Hepatocyte (in vitro differentiated cells): ENCODE data around the gene SIDT2. TPM values are rescaled to one million over a fixed set of nuclear protein-coding genes. Genes with fewer than 3 reads are reported as not detected.
"Not testable (repeated sequence)": the region's sequence is repeated elsewhere in the genome, so short reads cannot be mapped to it uniquely, and the experiment has no call there.

Experiments
- DNase-seq: peaks from one replicate; pipeline ENCODE4 v3.0.0-alpha.2; 2016; ENCODE audit warnings: low spot score
- H2AFZ ChIP-seq: fragments of 200-600 bp; sonication (generic); 2 replicates; pipeline ENCODE4 v1.6.0; 2016; ENCODE audit warnings: antibody characterized with exemption, mild to moderate bottlenecking
- H3K27ac ChIP-seq: fragments of 200-600 bp; sonication (generic); 2 replicates; pipeline ENCODE4 v1.5.1; 2016; ENCODE audit warnings: mild to moderate bottlenecking
- H3K27me3 ChIP-seq: fragments of 200-600 bp; sonication (generic); 2 replicates; pipeline ENCODE4 v1.6.1; 2016
- H3K36me3 ChIP-seq: fragments of 200-600 bp; sonication (generic); replicated peaks from 2 replicates; pipeline ENCODE4 v1.5.1; 2016; ENCODE audit warnings: low read depth; ENCODE audit not compliant: insufficient read depth
- H3K4me1 ChIP-seq: fragments of 200-600 bp; sonication (generic); 2 replicates; pipeline ENCODE4 v1.5.1; 2016; ENCODE audit warnings: mild to moderate bottlenecking, moderate library complexity; ENCODE audit not compliant: insufficient read depth
- H3K4me2 ChIP-seq: fragments of 200-600 bp; sonication (generic); 2 replicates; pipeline ENCODE4 v1.6.0; 2016
- H3K4me3 ChIP-seq: fragments of 200-600 bp; sonication (generic); 2 replicates; pipeline ENCODE4 v1.5.1; 2016; ENCODE audit warnings: mild to moderate bottlenecking
- H3K79me2 ChIP-seq: fragments of 200-600 bp; sonication (generic); 2 replicates; pipeline ENCODE4 v1.6.0; 2017; ENCODE audit warnings: mild to moderate bottlenecking
- H3K9me2 ChIP-seq: fragments of 200-600 bp; sonication (generic); replicated peaks from 2 replicates; pipeline ENCODE4 v1.6.0; 2017; ENCODE audit warnings: mild to moderate bottlenecking; ENCODE audit not compliant: insufficient read depth
- H3K9me3 ChIP-seq: fragments of 200-600 bp; sonication (generic); 2 replicates; pipeline ENCODE4 v1.5.1; 2016; ENCODE audit warnings: low read depth, mild to moderate bottlenecking
- H4K20me1 ChIP-seq: fragments of 200-600 bp; sonication (generic); 2 replicates; pipeline ENCODE4 v1.6.0; 2016; ENCODE audit warnings: mild to moderate bottlenecking; ENCODE audit not compliant: insufficient read depth, poor library complexity, severe bottlenecking
- EZH2 ChIP-seq: fragments of 200-600 bp; sonication (generic); IDR thresholded peaks from 2 replicates; pipeline ENCODE4 v1.6.1; 2016; ENCODE audit warnings: antibody characterized with exemption, mild to moderate bottlenecking, borderline replicate concordance
- EZH2phosphoT487 ChIP-seq: fragments of 200-600 bp; sonication (generic); IDR thresholded peaks from one replicate; pipeline ENCODE4 v1.6.1; 2018; ENCODE audit warnings: antibody characterized with exemption, mild to moderate bottlenecking, low read depth, moderate library complexity; ENCODE audit not compliant: unreplicated experiment, severe bottlenecking
- WGBS: methylation state at CpG from one replicate; pipeline ENCODE4 v1.1.6; 2016; ENCODE audit warnings: low lambda C conversion rate; ENCODE audit errors: missing lambda C conversion rate; 5-methylcytosine and 5-hydroxymethylcytosine counted together
- polyA plus RNA-seq: library from polyadenylated mRNA; unstranded; fragments of >200 nt; fragmentation: Nextera tagmentation; extraction: Ambion mirVana; gene quantifications from 2 replicates; pipeline ENCODE4 v1.2.1, GENCODE V29; 2016
- total RNA-seq: library from RNA; depleted of rRNA; stranded (reverse); fragments of >200 nt; gene quantifications from 2 replicates; pipeline ENCODE4 v1.2.3, GENCODE V29; 2014
- TF ChIP-seq, protein P1 (sequence below): fragments of 200-600 bp; sonication (generic); IDR thresholded peaks from 2 replicates; pipeline ENCODE4 v1.5.1; 2016; ENCODE audit warnings: antibody characterized with exemption, mild to moderate bottlenecking; ENCODE audit not compliant: poor library complexity

Gene SIDT2
- total RNA-seq (27.1 and 32.0 TPM in 2 replicates), polyA plus RNA-seq (16.7 and 19.9 TPM in 2 replicates)

DNA sequence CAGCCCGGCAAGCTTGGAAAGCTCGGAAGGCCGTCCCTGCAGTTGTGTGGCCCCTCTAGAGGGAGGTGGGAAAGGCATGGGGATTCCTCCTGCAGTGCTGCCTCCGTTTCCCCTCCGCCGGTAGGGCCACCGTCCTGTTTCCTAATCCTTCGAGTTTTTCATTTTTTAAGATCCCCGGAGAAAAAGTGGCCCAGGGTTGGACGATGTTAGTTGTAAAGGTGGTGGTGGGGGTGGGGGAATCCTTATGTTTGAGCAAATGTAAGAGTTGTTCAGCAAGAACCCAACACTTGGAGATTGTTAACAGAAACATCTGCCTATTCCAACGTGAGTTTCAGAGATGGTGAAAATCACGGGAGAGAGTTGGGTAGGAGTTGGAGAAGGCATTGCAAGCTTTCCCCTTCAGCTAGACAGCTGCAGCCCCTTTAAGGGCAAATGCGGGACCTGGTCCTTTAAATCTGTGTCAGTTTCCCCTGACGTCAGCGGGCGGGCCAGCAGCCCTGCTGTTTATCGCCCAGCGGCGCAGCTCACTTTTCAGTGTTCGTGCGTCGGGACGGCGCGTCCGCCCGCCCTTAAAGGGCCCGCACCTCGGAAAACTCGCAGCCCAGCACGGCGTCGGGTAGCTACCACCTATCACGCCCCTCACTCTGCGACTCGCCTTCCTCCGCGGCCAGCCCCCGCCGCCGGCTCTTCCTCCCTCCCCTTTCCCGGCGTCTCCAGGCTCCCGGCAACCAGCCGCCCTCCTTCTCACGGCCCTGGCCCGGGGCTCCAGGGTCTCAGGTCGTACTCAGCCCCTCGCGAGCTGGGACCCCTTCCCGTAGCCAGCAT lies at the start of gene SIDT2:
Gene SIDT2 (plus strand): TSS at position 534 of the 825 bp plus-strand sequence. CDS start 521 bp downstream, outside the sequence.
- 2% methylated on average over 32 of the region's 51 CpGs for WGBS

DNA sequence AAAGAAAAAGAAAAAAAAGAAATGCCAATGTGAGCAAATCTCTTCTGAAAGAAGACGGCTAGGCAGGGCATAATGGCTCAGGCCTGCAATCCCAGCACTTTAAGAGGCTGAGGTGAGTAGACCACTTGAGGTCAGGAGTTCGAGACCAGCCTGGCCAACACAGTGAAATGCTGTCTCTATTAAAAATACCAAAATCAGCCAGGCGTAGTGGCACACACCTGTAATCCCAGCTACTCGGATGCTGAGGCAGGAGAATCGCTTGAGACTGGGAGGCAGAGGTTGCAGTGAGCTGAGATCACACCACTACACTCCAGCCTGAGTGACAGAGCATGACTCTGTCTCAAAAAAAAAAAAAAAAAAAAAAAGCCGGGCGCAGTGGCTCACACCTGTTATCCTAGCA lies 48.1 kb upstream of the SIDT2 start:
- H3K27me3 ChIP-seq, DNase-seq, H3K4me3 ChIP-seq, H3K9me2 ChIP-seq, H3K79me2 ChIP-seq, H3K27ac ChIP-seq, H4K20me1 ChIP-seq, H2AFZ ChIP-seq, H3K4me2 ChIP-seq, H3K9me3 ChIP-seq, H3K4me1 ChIP-seq, H3K36me3 ChIP-seq: not testable (repeated sequence)
- 95% methylated on average over 7 of the region's 7 CpGs for WGBS

More for the DNA sequence above, at the start of gene SIDT2:
- Histone ChIP-seq H3K36me3 (no peaks in the 10 kb centered on the region), H2AFZ (peak within 1 kb of the TSS; percentile 61), H3K4me2 (peak within 1 kb of the TSS; percentile 82), H3K27ac (peak within 1 kb of the TSS; percentile 95), H3K9me3 (no peaks in the 10 kb centered on the region), H3K4me1 (peaks cover 14% of the 10 kb centered on the region), H3K79me2 (peaks cover 7% of the 10 kb centered on the region), H3K4me3 (peak within 1 kb of the TSS; percentile 46), H3K27me3 (no peaks in the 10 kb centered on the region), H4K20me1 (no peaks in the 10 kb centered on the region), H3K9me2 (no peaks in the 10 kb centered on the region)
- peak; percentile 97 for DNase-seq
- TF ChIP-seq, protein P1, sequence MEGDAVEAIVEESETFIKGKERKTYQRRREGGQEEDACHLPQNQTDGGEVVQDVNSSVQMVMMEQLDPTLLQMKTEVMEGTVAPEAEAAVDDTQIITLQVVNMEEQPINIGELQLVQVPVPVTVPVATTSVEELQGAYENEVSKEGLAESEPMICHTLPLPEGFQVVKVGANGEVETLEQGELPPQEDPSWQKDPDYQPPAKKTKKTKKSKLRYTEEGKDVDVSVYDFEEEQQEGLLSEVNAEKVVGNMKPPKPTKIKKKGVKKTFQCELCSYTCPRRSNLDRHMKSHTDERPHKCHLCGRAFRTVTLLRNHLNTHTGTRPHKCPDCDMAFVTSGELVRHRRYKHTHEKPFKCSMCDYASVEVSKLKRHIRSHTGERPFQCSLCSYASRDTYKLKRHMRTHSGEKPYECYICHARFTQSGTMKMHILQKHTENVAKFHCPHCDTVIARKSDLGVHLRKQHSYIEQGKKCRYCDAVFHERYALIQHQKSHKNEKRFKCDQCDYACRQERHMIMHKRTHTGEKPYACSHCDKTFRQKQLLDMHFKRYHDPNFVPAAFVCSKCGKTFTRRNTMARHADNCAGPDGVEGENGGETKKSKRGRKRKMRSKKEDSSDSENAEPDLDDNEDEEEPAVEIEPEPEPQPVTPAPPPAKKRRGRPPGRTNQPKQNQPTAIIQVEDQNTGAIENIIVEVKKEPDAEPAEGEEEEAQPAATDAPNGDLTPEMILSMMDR: no peak
- no peak for TF ChIP-seq EZH2phosphoT487
- TF ChIP-seq EZH2: no peak

DNA sequence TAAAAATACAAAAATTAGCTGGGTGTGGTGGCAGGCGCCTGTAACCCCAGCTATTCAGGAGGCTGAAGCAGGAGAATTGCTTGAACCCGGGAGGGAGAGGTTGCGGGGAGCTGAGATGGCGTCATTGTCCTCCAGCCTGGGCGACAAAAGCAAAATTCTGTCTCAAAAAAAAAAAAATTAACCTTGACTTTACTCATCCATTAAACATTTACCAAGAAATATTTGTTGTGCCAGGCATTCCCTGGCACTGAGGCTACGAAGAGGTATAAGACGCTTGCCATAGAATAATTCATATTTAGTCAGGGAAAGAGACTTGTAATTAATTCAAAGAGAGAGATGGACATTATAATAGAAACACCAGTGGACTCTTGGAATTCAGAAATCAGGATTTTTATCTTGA lies 47.7 kb upstream of the SIDT2 start:
- no peak for DNase-seq
- H3K9me3 ChIP-seq: no peaks in the 10 kb centered on the region
- no peak overlapping the region for H2AFZ ChIP-seq
- H3K36me3 ChIP-seq: no peaks in the 10 kb centered on the region
- H3K79me2 ChIP-seq: no peaks in the 10 kb centered on the region
- WGBS: 95% methylated on average over 7 of the region's 7 CpGs
- H3K4me2 ChIP-seq: no peak overlapping the region
- no peak overlapping the region for H3K4me3 ChIP-seq
- no peaks in the 10 kb centered on the region for H3K9me2 ChIP-seq
- no peaks in the 10 kb centered on the region for H3K4me1 ChIP-seq
- H3K27me3 ChIP-seq: no peaks in the 10 kb centered on the region
- no peaks in the 10 kb centered on the region for H4K20me1 ChIP-seq
- TF ChIP-seq EZH2phosphoT487: no peak
- no peak for TF ChIP-seq EZH2
- TF ChIP-seq, protein P1: no peak
- H3K27ac ChIP-seq: no peak overlapping the region

DNA sequence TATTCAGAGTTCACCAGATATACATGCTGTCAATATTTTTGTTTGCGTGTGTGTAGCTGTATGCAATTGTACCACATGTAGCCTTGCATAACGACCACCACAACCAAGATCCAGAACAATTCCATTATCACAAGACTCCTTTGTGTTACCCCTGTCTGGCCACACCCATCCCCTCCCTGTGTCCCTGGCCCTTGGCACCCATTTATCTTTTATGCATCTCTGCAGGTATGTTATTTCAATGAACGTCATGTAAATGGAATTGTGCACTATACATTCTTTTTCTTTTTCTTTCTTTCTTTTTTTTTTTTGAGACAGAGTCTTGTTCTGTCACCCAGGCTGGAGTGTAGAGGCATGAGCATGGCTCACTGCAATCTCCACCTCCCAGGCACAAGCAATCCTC lies 44.1 kb upstream of the SIDT2 start:
- Histone ChIP-seq H3K9me2 (no peaks in the 10 kb centered on the region), H3K79me2 (no peaks in the 10 kb centered on the region), H2AFZ (no peak overlapping the region), H3K4me1 (no peaks in the 10 kb centered on the region), H3K27ac (no peak overlapping the region), H3K9me3 (no peaks in the 10 kb centered on the region), H3K36me3 (no peaks in the 10 kb centered on the region), H3K4me3 (no peak overlapping the region), H3K4me2 (no peak overlapping the region), H3K27me3 (no peaks in the 10 kb centered on the region), H4K20me1 (no peaks in the 10 kb centered on the region)
- DNase-seq: no peak
- 86% methylated on average over 3 of the region's 3 CpGs for WGBS
- TF ChIP-seq EZH2: no peak
- no peak for TF ChIP-seq EZH2phosphoT487
- TF ChIP-seq, protein P1: no peak

DNA sequence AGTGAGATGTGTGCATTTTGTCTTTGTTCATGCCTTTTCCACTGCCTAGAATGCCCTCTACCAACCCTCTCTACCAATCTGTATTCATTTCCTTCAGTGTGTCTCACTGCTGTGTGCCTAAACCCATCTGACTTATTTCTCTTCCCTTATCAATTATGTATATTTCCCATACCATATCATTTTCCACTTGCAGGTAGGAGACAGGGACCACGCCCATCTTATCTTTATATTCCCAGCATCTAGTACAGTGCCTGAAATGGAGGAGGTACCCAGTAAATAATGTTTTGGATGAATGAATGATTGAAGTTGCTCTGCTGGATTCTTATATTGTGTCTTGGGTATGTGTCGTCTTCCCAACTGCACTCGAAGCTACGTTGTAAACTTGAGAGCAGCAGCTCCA lies 43.6 kb upstream of the SIDT2 start:
- H3K79me2 ChIP-seq, H3K9me3 ChIP-seq, H3K4me2 ChIP-seq, H4K20me1 ChIP-seq, H3K36me3 ChIP-seq, H3K4me1 ChIP-seq, H3K27me3 ChIP-seq, H3K27ac ChIP-seq, H3K9me2 ChIP-seq, DNase-seq, H2AFZ ChIP-seq, H3K4me3 ChIP-seq: not testable (repeated sequence)
- 94% methylated on average over 1 of the region's 4 CpGs for WGBS
